GM12874 (cell line): ENCODE measurements around the gene LSMEM2.

Source experiments
- CTCF ChIP-seq: IDR thresholded peaks from 2 replicates; pipeline ENCODE4 v1.5.1; 2011; ENCODE audit warnings: low read depth, mild to moderate bottlenecking, control low read depth, low read length, moderate library complexity; ENCODE audit not compliant: insufficient read depth

LSMEM2 gene

GRCh38 chr3:50258029-50258680, 20.7 kb upstream of the LSMEM2 start:
- TF ChIP-seq CTCF = no peak

DNA sequence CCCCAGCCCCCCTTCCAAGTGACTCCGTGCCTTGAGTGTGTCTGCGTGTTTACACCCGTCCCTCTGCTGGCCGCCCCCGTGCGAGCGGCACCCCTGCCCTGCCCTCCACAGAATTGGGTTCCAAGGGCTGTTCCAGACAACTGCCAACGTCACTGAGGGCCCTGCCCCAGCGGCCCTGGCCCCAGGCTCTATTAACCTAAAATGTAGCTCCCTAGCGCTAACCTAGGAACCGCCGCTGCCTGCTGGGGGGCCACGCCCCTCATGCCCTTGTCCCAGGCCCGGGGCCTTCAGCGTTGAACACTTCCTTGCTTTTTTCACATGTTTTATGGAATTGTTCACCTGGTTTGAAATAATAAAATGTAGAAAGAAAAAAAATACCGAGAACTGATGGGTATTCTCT, 19.9 kb upstream of the LSMEM2 start:
- no peak for TF ChIP-seq CTCF

DNA sequence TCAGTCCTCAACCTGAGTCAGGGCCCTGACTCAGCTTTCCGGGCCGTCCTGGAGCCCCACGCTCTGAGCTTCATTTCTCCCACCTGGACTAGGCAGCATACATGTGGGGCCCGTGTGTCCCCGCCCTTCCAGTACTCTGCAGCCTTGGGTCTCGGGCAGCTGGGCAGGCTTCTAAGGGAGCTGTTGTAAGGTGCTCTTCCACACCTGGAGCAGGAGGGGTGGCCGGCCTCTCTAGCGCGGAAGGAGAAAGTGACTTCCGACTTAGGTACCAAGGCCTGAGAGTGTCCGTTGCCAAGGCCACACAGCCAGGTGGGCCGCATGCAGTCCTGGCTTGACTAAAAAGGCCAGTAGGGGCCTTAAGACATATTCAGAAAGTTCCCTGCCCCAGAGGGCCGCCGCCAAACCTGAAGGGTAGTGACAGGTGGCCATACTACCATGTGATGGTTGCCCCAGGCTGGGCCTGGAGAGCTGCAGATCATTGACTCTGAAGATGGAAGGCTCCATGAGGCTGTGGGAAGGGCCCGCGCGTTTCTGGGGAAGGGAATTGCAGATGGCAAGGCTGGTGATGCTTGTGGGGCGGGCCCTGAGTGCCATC, 19.4 kb upstream of the LSMEM2 start:
- no peak for TF ChIP-seq CTCF

DNA sequence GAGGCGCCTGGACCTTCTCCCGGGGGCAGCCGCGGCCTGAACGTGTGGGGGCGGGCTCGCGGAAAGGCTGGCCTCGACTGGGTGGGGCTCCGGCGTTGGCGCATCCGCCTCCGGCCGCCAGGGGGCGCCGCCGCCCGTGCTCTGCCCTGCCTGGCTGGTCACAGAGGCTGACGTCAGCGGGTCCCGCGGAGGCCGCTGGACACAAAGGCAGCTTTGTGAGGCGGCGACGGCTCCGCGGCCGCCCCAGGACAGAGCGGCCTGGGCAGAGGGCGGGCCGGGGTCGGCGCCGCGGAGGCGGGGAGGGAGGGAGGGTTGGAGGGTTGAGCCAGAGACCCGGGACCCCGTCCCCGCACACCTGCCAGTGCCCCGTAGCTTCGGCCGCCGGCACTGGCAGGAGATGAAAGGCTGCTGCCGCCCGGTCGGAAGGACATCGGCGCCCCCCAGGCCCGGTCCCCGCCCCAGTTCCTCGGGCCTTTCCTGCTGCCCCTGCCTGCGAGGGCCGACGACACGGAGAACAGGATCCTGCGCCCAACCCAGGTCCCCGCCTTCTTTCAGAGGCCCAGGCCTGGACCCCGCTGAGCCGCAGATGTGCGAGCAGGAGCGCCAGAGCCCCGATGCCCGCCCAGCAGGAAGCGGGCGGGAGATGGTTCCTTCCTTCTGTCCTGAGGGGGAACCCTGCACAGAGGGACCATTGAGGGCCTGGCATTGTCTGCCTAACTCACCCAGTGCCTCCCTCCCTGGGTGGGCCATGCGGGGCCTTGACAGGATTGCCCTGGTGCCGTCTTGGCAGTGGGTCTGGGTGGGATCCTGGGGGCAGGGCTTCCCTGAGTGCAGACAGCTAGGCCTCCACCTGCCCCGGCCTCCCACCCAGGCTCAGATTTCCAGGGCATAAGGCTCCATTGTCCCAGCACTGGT, 18.6 kb upstream of the LSMEM2 start:
- TF ChIP-seq CTCF = peak; percentile 100

GRCh38 chr3:50260942-50261441, 17.9 kb upstream of the LSMEM2 start:
- TF ChIP-seq CTCF = no peak

DNA sequence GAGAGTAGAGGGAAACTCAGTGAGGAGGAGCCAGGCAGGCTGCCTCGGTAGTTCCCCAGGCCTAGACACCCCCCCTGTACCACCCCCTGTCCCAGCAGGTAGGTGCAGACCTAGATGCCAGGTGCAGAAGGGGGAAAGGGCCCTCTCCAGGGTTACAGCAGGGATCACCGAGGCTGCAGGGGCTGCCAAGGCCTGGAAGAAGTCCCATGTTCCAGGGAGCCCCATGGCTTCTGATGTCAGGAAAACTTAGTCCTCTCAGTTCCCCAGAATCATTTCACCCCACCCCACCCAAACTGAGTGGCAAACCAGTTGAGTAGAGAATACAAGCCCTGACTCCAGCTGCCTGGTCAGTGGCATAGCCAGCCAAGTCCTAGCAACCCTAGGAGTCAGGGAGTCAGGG, 17.4 kb upstream of the LSMEM2 start:
- no peak for TF ChIP-seq CTCF

GRCh38 chr3:50262778-50263177, 16.1 kb upstream of the LSMEM2 start:
- no peak for TF ChIP-seq CTCF
